GM21526 (cell line): Measurements from ENCODE around the gene TTLL1.

Source experiments
- ATAC-seq: cut with Tn5 transposase; IDR thresholded peaks from one replicate; pipeline ENCODE4 v1.9.1; 2021; ENCODE audit warnings: moderate library complexity; ENCODE audit not compliant: unreplicated experiment, low FRiP score

Gene TTLL1

GRCh38 chr22:43088984-43089717, at the start of gene TTLL1:
Gene TTLL1 (minus strand): TSS chr22:43089391. CDS start chr22:43075586, 13,805 bp downstream.
- ATAC-seq = peak; percentile 58

- ATAC-seq = no peak
Measured at GRCh38 chr22:43136801-43137200, 47.6 kb upstream of the TTLL1 start.

GRCh38 chr22:43136255-43136654, 47.1 kb upstream of the TTLL1 start:
- ATAC-seq = no peak

DNA sequence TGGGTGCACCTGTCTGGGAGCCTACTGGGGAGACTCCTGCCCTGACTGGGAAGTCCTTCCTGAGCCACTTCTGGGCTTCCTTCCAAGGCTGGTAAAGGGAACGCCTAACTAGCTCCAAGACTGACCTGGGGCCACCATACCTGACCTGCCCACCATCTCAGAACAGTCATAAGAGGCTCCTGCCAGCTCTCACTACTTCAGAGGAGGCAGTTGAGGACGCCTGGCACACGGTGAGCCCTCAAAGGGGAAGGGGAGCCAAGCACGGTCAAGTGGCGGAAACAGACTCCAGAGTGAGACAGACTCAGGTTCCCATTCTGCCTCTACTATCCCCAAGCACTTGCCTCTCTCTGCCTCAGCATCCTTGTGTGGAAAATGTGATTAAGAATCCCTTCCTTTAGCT, 46.4 kb upstream of the TTLL1 start:
- ATAC-seq = no peak

DNA sequence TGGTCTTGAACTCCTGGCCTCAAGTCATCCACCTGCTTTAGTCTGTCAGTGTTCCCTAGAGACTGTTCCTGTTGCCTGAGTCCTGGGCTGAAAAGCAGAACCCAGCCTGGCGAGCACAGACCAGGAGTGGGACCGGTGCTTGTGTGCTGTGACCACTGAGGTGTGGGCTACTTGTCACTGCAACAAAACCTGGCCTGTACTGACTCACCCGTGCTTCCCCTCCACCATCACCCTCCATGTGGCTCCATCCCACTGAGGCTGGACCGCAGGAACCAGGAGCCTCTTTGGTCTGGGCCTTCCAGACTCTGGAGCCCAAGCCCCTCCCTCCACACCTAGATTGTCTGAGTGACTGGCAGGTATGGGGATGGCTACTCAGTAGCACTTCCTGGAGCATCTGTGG, 45.4 kb upstream of the TTLL1 start:
- no peak for ATAC-seq

GRCh38 chr22:43133401-43133800, 44.2 kb upstream of the TTLL1 start:
- no peak for ATAC-seq

GRCh38 chr22:43131773-43132501, 42.7 kb upstream of the TTLL1 start:
- no peak for ATAC-seq

GRCh38 chr22:43129426-43130425, 40.5 kb upstream of the TTLL1 start:
- no peak for ATAC-seq

DNA sequence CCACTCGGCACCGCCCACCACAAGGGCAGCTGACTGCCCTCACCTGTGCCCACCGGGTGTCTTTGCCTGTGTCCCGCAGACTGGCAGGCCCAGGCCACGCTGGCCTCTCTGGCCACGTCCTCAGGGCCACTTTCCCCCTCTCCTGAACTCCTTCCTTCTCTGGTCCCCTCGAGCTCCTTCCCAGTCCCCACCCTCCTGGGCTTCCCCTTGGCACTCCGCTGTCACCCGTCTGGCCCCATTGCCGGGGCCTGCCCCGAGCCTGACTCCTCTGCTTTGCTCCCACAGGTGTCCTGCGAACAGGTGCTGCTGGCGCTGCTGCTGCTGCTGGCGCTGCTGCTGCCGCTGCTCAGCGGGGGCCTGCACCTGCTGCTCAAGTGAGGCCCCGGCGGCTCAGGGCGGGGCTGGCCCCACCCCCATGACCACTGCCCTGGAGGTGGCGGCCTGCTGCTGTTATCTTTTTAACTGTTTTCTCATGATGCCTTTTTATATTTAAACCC, 39.8 kb upstream of the TTLL1 start:
- no peak for ATAC-seq

DNA sequence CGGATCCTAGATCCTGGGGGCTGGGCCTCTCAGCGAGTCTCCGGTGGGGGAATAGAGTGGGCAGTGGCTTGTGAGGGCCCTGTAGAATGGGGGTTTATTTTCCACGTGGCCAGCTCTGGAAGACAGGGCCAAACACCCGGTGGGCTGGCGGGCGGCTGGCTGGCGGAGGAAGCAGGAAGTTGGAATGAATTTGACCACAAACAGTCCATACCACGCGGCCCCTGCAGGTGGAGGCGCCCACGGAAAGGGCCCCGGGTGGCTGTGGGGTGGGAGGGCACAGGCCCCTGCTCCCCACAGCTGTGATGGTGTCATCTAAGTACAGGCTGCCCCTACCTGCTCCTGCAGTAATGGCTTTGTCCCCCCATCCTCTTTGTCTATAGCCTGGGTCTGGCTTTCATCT, 38.9 kb upstream of the TTLL1 start:
- no peak for ATAC-seq

DNA sequence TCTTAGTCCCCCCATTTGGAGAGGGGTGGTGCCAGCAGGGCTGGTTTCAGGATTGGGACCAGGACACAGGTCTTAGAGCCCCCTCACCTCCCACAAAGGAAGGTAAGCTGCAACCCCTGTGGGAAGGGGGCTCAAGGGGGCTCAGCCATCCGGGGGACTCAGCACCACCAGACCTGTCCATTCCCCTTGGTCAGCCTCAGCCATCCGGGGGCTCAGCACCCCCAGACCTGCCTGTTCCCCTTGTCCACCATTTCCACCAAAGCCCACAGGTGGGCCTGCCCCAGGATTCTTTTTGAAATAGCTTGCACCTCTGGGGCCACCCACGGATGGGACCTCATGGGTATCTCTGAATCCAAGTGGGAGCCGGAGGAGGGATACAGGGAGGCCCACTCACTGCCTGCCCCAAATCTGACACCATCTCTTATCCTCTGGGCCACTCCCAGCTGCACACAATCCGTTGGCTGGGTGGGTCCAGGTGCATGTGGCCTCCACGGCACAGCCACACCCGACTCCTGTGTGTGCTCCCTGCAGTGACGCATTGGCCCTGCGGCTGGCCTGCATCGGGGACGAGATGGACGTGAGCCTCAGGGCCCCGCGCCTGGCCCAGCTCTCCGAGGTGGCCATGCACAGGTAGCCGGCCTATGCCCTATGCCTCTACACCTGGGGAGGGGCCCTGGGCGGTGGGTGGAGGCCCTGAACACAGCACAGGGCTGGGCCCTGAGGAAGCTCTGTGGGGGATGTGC, 38.1 kb upstream of the TTLL1 start:
- no peak for ATAC-seq

DNA sequence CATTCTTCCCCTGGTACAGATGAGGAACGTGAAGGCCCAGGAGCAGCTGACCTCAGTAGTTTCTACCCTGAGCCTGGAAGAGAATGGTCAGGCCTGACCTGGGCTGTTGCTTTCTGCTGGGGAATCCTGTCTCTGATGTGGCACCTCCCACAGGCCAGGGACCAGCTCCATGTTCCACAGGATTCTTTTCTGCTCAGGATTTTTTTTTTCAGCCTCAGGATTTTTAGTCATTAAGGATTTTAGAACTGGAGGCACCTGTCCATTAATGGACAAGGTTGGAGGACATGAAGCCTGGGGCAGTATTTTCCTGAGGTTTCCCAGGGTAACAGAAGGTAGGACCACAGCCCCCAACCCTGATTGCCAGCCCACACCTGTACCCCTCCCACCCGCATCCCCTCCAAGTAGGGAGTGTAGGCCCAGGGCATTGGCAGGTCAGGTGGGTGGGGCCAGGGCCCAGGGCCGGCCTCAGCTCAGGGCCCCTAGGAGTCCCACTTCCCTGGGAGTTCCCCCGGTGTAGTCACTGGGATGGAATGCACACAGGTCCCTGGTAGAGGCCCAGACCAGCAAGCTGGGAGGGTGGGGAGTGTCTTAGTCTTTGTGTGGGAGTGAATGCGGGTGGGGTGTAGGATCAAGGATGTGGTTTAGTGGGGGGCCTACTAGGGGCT, 37.4 kb upstream of the TTLL1 start:
- no peak for ATAC-seq

DNA sequence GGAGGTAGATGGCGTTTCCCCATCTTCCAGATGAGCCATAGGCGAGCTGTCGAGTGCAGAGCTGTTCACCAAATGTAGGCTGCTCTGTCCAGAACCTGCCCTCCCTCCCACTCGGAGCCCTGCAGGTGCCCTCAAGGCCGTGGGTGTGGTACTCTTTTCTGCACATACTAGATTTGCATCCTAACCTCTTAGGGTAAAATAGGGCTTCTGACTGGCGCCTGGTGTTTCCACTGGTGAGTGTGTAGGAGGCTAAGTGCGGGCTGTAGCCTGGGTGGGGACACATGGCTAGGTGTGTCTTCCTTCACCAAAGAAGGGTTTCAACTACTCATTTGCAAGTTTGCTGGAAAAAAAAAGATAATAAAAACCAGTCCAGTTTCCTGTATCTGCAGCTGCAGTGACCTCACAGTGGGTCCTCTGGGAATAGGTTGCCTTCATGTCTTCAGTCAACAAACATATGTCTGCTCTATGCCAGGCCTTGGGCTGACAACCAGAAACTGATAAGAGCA, 29.8 kb upstream of the TTLL1 start:
- no peak for ATAC-seq

DNA sequence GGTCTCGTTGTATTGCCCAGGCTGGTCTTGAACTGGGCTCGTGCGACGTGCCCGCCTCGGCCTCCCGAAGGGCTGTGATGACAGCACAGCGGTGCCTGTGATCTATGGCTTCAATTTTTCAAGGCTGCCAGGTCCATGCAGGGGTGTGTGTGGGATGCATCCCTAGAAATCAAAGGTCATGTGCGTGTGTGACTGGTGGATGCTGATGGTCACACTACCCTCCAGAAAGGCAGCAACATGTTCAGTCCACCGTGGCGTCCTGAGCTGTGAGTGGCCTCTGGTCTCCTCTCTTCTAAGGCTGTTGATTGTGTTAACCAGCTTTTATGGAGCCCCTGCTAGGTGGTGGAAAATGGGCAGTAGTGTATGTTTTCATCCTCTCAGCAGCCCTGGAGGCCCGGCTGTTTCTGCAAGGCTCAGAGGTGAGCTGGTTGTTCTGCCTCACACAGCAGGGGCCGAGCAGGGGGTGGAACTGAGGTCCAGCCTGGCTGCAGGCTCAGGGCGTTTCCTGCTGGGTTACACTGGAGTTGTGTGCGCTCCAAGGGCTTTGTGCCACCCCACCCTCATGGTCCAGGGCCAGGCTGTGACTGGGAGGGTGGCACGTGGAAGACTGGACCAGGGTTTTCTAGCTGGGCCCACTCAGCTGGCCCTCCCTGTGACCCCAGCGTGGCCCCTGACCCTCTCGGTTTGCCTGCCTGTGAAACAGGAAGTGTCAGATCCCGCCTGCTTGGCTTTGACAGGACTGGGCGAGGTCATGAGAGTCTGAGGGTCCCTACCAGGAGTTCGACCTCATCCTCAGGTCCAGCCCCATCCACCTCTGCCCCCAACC, 29.0 kb upstream of the TTLL1 start:
- no peak for ATAC-seq

DNA sequence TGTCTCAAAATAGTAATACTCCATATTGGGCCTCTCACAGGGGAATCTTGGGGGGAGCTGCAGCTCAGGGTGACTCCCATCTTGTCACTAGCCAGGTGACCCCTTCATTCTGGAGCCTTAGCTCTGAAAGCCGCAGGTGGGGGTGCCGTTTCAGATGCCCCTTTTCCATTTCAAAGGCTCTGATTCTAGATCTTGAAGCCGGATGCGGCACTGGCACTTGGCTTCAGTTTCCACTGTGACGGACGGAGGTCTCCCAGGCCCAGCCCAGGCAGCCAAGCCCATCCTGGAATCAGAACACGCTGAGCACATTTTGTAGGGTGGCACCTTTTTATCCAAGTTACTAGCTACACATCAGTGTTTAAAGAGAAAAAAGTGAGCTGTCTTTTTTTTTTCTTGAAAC, 27.7 kb upstream of the TTLL1 start:
- no peak for ATAC-seq

- no peak for ATAC-seq
Measured at GRCh38 chr22:43114958-43115357, 25.8 kb upstream of the TTLL1 start.

DNA sequence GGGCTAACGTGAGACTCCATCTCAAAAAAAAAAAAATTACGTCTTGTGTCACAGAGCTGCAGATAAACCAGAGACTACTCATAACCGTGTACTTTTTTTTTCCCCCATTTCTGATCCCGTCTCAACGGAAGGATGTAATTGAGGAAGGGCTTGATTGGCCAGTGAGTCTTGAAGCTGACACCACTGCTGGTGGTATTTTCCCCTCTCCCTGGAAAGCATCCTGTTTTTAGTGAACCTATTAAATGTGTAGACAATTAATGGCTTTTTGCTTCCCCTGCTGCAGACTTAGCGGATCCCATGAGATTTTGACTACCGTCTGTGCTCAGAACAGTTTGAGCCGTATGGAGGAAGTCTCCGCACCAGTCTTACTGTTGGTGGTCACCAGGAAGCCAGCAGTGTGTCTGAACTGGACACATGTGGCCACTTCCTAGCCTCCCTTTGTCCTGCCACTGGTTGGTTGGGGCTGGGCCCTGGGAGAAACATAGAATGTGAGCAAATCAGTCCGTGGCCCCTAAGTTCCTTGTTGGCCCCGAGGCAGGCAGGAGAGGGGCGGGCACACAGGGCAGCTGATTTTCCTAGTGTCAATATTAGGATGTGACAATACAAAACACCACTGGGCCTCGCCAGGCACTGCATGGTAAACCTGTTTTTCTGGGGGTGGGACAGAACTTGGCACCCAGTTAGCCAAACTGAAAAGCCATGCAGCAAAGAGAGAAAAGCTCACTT, 24.5 kb upstream of the TTLL1 start:
- ATAC-seq = no peak
